GM19395 (cell line): ENCODE results near the gene INAFM2.
A peak's percentile ranks its signal among the peaks of the same experiment; 100 is the strongest.

Source experiments
- ATAC-seq: cut with Tn5 transposase; IDR thresholded peaks from one replicate; pipeline ENCODE4 v1.9.1; 2021; ENCODE audit warnings: mild to moderate bottlenecking, moderate library complexity; ENCODE audit not compliant: unreplicated experiment

The INAFM2 gene

GRCh38 chr15:40323239-40323952 is at the start of gene INAFM2:
TSS of gene INAFM2 (plus strand) at chr15:40323692. CDS start at chr15:40324056, 364 bp downstream.
- ATAC-seq: peak; percentile 85

DNA sequence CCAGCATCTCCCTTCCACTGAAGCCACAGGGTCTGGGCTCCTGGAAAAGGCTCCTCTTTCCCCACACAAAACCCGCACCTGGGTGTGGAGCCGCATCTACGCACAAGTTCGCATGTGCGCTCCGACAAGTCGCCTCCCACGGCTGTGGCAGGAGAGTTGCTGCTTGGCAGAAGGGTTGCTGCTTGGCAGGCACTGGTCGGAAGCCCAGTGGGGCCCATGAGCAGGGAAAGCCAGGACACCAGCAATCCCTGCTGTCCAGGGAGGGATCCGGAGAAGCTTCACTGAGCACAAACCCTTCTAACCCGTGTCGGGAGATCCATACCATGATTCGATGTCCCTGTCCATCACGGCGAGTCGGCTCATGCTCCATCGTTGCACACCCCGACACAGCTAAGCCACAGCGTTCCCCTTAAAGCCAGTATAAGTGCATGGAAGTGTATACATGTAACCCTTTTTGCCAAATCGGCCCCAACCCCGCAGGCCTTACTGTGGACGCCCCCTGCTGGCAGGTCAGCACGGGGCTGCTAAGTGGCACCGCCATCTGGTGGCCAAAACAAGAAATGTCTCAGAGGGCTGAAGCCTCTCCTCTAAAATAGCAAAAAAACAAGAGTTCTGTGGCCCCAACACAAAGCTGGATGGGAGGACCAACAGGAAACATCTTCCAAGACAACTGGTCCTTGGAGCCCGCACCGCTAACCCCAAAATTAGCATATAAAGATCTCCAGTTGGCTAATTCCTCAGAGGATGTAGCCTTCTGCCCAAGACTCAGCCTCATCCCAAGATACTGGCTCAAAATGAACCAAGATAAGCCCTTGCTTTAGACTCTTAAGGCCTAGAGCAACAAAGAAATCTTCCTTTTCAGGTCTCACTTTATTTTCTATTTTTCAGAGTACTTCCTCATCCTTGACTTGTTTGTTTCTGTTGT is 48.9 kb upstream of the INAFM2 start:
- no peak for ATAC-seq

- ATAC-seq: no peak
Measured at GRCh38 chr15:40275523-40275922, 48.0 kb upstream of the INAFM2 start.

- ATAC-seq: no peak
Measured at GRCh38 chr15:40275954-40276353, 47.5 kb upstream of the INAFM2 start.

DNA sequence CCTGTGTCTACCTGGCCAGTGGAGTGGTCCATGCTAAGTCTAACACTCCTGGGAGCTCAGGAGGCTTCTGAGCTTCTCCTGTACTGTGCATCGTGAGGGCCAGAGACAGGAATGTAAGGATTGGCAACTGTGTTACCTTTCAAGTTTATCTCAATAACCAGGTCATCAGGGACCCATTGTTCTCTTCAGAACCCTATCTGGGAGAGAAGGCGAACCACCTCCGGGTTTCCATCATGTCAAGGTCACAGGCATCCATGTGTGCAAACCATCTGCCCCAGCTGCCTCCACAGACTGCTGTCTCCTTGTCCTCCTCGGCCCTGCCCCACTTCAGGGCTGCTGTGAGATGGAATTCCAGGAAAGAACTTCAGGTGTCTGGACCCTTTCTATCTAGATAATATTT is 46.6 kb upstream of the INAFM2 start:
- ATAC-seq: no peak

- ATAC-seq: no peak
Measured at GRCh38 chr15:40277471-40277870, 46.0 kb upstream of the INAFM2 start.

- ATAC-seq: no peak
Measured at GRCh38 chr15:40278026-40278425, 45.5 kb upstream of the INAFM2 start.

- no peak for ATAC-seq
Measured at GRCh38 chr15:40279437-40280141, 43.9 kb upstream of the INAFM2 start.

DNA sequence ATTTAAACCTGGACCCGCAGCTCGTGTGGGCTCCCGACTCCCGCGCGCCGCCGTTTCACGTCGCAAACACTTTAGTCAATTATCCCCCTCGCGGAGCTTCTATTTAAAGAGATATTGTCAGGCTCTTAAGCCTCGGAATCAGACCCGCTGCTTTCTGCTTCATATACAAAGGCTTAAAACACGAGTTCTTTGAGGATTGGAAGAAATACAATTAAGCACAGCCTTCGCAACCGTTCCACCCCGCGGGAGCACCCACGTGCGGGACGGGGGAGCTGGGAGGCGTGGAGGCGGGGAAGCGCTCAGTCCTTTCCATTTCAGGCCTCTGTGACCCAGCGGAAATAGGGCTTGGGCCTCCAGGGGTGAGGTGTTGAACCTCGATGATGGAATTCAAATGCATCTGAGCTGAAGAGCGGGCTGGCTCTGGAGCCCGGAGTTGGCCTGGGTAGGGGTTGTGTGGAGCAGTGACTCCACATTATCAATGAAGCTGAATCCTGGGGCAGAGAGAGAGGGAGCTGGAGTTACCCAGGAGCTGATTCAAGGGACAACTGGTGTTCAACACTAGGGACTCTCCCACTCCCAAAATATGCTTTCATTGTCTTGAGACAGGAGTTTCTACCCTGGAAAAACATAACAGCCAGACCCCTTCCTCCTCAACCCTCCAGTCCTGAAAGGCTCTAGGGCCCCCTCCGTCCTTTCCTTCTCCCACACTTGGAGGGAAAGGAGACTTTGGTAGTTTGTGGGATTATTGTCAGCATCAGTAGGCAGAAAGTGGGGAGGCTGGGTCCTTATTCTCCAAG is 43.0 kb upstream of the INAFM2 start:
- no peak for ATAC-seq

DNA sequence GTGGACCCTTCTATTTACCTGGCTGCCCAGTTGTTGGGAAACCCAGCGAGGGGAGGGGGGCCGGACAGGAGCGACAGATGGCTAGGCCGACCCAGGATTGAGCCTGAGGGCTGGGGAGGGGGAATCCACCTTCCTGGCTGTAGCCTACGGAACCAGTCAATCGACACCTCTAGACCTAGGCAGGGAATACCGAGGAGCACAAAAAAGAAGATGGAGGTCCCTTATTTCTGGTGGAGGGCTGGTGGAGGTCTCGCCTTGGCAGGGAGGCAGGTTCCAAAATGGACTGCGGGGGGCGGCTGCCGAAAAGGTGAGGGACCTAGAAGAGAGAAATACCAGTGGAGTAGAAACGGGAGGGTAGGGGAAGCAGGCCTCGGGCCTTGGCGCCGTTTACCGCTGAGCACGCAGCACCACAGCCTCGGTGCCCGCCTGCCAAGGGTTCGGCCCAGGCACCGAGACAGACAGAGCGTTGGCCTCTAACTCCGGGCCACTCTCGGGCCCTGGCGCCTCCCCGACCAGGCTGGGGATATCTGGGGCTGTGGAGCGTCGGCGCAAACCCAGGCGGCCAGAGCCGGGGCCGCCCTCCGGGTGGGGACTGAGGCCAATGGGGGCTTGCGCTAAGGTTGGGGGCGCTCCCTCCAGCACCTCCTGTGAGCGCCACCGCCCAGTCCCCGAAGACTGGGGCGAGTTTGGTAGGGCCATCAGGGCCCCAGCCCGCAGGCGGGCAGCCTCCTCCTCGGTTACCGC is 42.3 kb upstream of the INAFM2 start:
- no peak for ATAC-seq

DNA sequence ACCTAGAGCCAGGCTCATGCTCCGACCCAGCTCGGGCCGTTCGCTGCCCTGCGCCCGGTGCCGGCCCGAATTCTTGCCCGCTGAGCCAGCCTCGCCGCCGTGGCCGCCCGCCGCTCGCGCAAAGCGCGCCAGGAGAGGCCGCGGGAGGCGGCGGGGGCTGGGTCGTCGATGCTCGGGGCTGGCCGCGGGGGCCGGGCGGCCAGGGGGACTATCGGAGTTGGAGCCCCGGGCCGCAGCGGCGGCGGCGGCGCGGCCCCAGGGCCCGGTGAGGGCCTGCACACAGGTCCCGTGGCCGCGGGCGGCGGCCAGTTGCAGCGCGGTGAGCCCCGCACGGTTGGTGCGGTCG is 41.7 kb upstream of the INAFM2 start:
- ATAC-seq: no peak

DNA sequence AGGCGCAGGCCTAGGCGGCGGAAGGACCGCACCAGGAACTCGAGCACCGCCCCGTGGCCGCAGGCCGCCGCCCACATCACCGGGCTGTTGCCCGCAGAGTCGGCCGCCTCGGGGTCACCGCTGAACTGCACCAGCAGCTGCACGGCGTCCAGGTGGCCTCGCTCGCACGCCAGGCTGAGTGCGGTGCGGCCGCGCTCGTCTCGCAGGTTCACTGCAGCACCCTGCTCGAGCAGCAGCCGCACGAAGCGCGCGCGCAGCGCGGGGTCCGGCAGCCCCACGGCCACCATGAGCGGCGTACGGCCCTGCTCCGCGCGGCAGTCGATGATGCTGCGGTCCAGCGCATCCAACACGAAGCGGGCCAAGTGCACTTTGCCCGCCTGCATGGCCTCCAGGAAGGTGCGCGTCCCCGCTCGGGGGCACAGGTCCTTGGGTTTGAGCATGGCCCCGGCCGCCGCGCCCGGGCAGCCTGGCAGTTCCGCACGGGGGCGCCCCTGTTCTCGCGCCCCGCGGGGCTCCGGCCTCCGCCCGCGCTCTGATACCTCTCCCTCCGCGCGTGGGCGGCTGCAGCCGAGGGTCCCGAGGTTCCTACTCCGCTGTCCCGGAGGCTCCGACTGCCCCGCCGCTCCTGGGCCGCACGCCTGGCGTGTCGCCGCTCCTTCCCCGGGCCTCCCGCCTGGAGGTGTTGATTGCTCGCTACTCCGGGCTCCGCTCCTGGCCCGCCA is 41.2 kb upstream of the INAFM2 start:
- no peak for ATAC-seq

- ATAC-seq: no peak
Measured at GRCh38 chr15:40282869-40283614, 40.5 kb upstream of the INAFM2 start, which contains the start of gene ANKRD63. TSS of gene ANKRD63 (minus strand) at chr15:40283064. CDS start at chr15:40282586, 478 bp downstream.

GRCh38 chr15:40283615-40284300 is 39.7 kb upstream of the INAFM2 start:
- ATAC-seq: no peak

- no peak for ATAC-seq
Measured at GRCh38 chr15:40285151-40285550, 38.3 kb upstream of the INAFM2 start.

DNA sequence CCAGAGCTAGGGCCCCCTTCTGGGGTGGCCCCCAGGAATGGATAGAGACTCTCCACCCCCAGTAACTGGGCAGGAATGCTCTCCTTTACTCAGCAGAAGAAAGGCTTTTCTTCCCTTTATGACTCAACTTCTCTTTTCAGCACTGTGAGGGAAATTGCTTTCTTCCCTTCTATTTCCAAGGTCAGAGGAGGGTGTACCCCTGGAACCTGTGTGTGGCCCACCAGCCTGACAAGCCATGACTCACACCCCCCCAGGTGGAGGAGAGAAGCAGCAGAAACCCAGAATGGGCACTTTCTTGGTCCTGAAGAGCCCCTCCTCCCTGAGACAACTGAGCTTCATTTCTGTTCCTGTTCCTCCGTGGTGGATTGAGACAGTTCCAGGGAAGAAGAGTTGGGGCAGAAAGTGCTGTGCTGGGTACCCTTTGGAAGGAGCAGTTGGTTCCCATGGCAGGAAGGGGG is 37.9 kb upstream of the INAFM2 start:
- no peak for ATAC-seq

- ATAC-seq: no peak
Measured at GRCh38 chr15:40286061-40286532, 37.4 kb upstream of the INAFM2 start.

GRCh38 chr15:40286794-40287193 is 36.7 kb upstream of the INAFM2 start:
- ATAC-seq: no peak
